Measurements from ENCODE around the gene CMTR1. TPM values are rescaled to one million over a fixed set of nuclear protein-coding genes. Genes with fewer than 3 reads are reported as not detected.

CMTR1 gene
- total RNA-seq, 1 donor from 2014 or later: 30.3 TPM

- no peak for DNase-seq (ENCODE audit: extremely low read depth, low read depth, low spot score)
These were observed 74.8 kb downstream of the CMTR1 start for GRCh38 chr6:37507690-37508421.

- no peak for DNase-seq (ENCODE audit: extremely low read depth, low read depth, low spot score)
These were observed 78.2 kb downstream of the CMTR1 start for GRCh38 chr6:37511201-37511600.

GRCh38 chr6:37511910-37512399 is 78.9 kb downstream of the CMTR1 start:
- no peak for DNase-seq (ENCODE audit: extremely low read depth, low read depth, low spot score)

- DNase-seq (ENCODE audit: extremely low read depth, low read depth, low spot score): no peak
These were observed 79.5 kb downstream of the CMTR1 start for GRCh38 chr6:37512400-37513011.

- DNase-seq (ENCODE audit: extremely low read depth, low read depth, low spot score): no peak
These were observed 80.1 kb downstream of the CMTR1 start for GRCh38 chr6:37513155-37513554.

GRCh38 chr6:37513576-37513975 is 80.6 kb downstream of the CMTR1 start:
- no peak for DNase-seq (ENCODE audit: extremely low read depth, low read depth, low spot score)

GRCh38 chr6:37514321-37514771 is 81.3 kb downstream of the CMTR1 start:
- DNase-seq (ENCODE audit: extremely low read depth, low read depth, low spot score): no peak

GRCh38 chr6:37514837-37515236 is 81.8 kb downstream of the CMTR1 start:
- DNase-seq (ENCODE audit: extremely low read depth, low read depth, low spot score): no peak

GRCh38 chr6:37515712-37516075 is 82.7 kb downstream of the CMTR1 start:
- no peak for DNase-seq (ENCODE audit: extremely low read depth, low read depth, low spot score)

- no peak for DNase-seq (ENCODE audit: extremely low read depth, low read depth, low spot score)
These were observed 83.3 kb downstream of the CMTR1 start for GRCh38 chr6:37516076-37516919.

- no peak for DNase-seq (ENCODE audit: extremely low read depth, low read depth, low spot score)
These were observed 83.9 kb downstream of the CMTR1 start for GRCh38 chr6:37516920-37517405.

GRCh38 chr6:37517411-37517812 is 84.4 kb downstream of the CMTR1 start:
- DNase-seq (ENCODE audit: extremely low read depth, low read depth, low spot score): no peak

- DNase-seq (ENCODE audit: extremely low read depth, low read depth, low spot score): no peak
These were observed 85.1 kb downstream of the CMTR1 start for GRCh38 chr6:37518116-37518515.

GRCh38 chr6:37519461-37519860 is 86.4 kb downstream of the CMTR1 start:
- DNase-seq (ENCODE audit: extremely low read depth, low read depth, low spot score): no peak

GRCh38 chr6:37520926-37521325 is 87.9 kb downstream of the CMTR1 start:
- DNase-seq (ENCODE audit: extremely low read depth, low read depth, low spot score): no peak

GRCh38 chr6:37521674-37522073 is 88.7 kb downstream of the CMTR1 start:
- DNase-seq (ENCODE audit: extremely low read depth, low read depth, low spot score): no peak

GRCh38 chr6:37522836-37523235 is 89.8 kb downstream of the CMTR1 start:
- DNase-seq (ENCODE audit: extremely low read depth, low read depth, low spot score): no peak

- no peak for DNase-seq (ENCODE audit: extremely low read depth, low read depth, low spot score)
These were observed 90.4 kb downstream of the CMTR1 start for GRCh38 chr6:37523412-37523811.

- DNase-seq (ENCODE audit: extremely low read depth, low read depth, low spot score): no peak
These were observed 91.3 kb downstream of the CMTR1 start for GRCh38 chr6:37524025-37524969.

GRCh38 chr6:37524970-37525318 is 91.9 kb downstream of the CMTR1 start:
- no peak for DNase-seq (ENCODE audit: extremely low read depth, low read depth, low spot score)

All from glomerular endothelial cell (primary cell).